T-cell (primary cell): ENCODE measurements around the gene CHGA. TPM values are rescaled to one million over a fixed set of nuclear protein-coding genes. Genes with fewer than 3 reads are reported as not detected.

Source experiments
- ATAC-seq, 4 experiments: fragments of 200-7000 bp in 3 of 4; fragments of 150-1000 bp in 1 of 4; cut with Tn5 transposase; replicated peaks in 1 of 4; 1 replicate in 3 of 4; 2 replicates in 1 of 4; pipeline ENCODE4 v1.10.0; 2021; ENCODE audit warnings: moderate library complexity in 3 of 4, mild to moderate bottlenecking in 2 of 4, moderate number of reproducible peaks in 1 of 4
- CTCF ChIA-PET, 2 donors: fragments of 300-600 bp; sonication (Branson Sonifier 250); formaldehyde crosslinking; loops; one replicate each; lab custom pipeline; 2022; ENCODE audit warnings: antibody characterized with exemption in 2 of 2; lab: Charles Lee
- POLR2A ChIA-PET, 2 donors: fragments of 300-600 bp; sonication (Branson Sonifier 250); formaldehyde crosslinking; loops; one replicate each; lab custom pipeline; 2022; ENCODE audit warnings: antibody characterized with exemption in 2 of 2; lab: Charles Lee
- DNase-seq, 35 experiments: peaks; one replicate each; pipeline versions ENCODE4 v3.0.0 to v3.0.0-alpha.2; 2013 to 2023
- H3K27ac ChIP-seq: one replicate; pipeline ENCODE4 v1.5.1; 2013; ENCODE audit warnings: low read length
- H3K27me3 ChIP-seq, 2 experiments: replicated peaks in 1 of 2; 1 replicate in 1 of 2; 2 replicates in 1 of 2; pipeline versions ENCODE4 v1.6.1 to v1.7.0; 2013; ENCODE audit warnings: low read length in 1 of 2, mixed read lengths in 1 of 2; ENCODE audit not compliant: control insufficient read depth in 2 of 2, insufficient read depth in 2 of 2; ENCODE audit errors: extremely low read depth in 1 of 2
- H3K36me3 ChIP-seq, 2 donors: 1 replicate in 1 of 2; 2 replicates in 1 of 2; pipeline versions ENCODE4 v1.6.1 to v1.7.0; 2013; ENCODE audit warnings: low read length in 1 of 2; ENCODE audit not compliant: control insufficient read depth in 2 of 2, insufficient read depth in 1 of 2; ENCODE audit errors: extremely low read depth in 1 of 2
- H3K4me1 ChIP-seq, 2 experiments: 1 replicate in 1 of 2; 2 replicates in 1 of 2; pipeline versions ENCODE4 v1.6.1 to v1.7.0; 2013; ENCODE audit warnings: low read length in 2 of 2, mixed read lengths in 1 of 2; ENCODE audit not compliant: insufficient read depth in 2 of 2, control insufficient read depth in 1 of 2; ENCODE audit errors: extremely low read depth in 1 of 2
- H3K4me3 ChIP-seq, 2 donors: 1 replicate in 1 of 2; 2 replicates in 1 of 2; pipeline versions ENCODE4 v1.5.1 to v1.7.0; 2013; ENCODE audit warnings: mild to moderate bottlenecking in 2 of 2, low read length in 1 of 2, moderate library complexity in 1 of 2; ENCODE audit not compliant: control insufficient read depth in 1 of 2; ENCODE audit errors: extremely low read depth in 1 of 2
- H3K9me3 ChIP-seq: 2 replicates; pipeline ENCODE4 v1.7.0; 2013
- H3K27ac Mint-ChIP-seq, 2 donors: one replicate each; pipeline ENCODE4 v1.8.0; 2020 to 2021; ENCODE audit warnings: mild to moderate bottlenecking in 2 of 2, mixed read lengths in 2 of 2
- H3K27me3 Mint-ChIP-seq, 2 donors: one replicate each; pipeline ENCODE4 v1.8.0; 2021 to 2022; ENCODE audit warnings: mixed read lengths in 2 of 2
- H3K36me3 Mint-ChIP-seq: one replicate; pipeline ENCODE4 v1.8.0; 2021; ENCODE audit warnings: mixed read lengths
- H3K4me1 Mint-ChIP-seq, 3 donors: one replicate each; pipeline ENCODE4 v1.8.0; 2020 to 2022; ENCODE audit warnings: mixed read lengths in 3 of 3, mild to moderate bottlenecking in 1 of 3
- H3K4me3 Mint-ChIP-seq, 3 donors: one replicate each; pipeline ENCODE4 v1.8.0; 2020 to 2022; ENCODE audit warnings: mild to moderate bottlenecking in 3 of 3, mixed read lengths in 3 of 3, moderate library complexity in 3 of 3
- H3K9me3 Mint-ChIP-seq, 3 donors: one replicate each; pipeline ENCODE4 v1.8.0; 2020 to 2022; ENCODE audit warnings: mixed read lengths in 3 of 3
- WGBS: methylation state at CpG from one replicate; pipeline ENCODE4 v1.1.5; 2013; ENCODE audit warnings: missing lambda C conversion rate; ENCODE audit not compliant: insufficient coverage; 5-methylcytosine and 5-hydroxymethylcytosine counted together
- total RNA-seq, 35 experiments: library from RNA in 6 of 35; stranded (reverse) in 6 of 35; fragments of 120-200 nt in 1 of 35; gene quantifications; one replicate each; pipeline versions ENCODE4 v1.2.1 to v1.2.4 and lab custom pipeline; 2013 to 2026

CHGA gene
- total RNA-seq, 5 donors from 2014 or later (not counting 1 experiment from before 2014, with no cell fraction given), result 0.18 TPM; not detected in 4

DNA sequence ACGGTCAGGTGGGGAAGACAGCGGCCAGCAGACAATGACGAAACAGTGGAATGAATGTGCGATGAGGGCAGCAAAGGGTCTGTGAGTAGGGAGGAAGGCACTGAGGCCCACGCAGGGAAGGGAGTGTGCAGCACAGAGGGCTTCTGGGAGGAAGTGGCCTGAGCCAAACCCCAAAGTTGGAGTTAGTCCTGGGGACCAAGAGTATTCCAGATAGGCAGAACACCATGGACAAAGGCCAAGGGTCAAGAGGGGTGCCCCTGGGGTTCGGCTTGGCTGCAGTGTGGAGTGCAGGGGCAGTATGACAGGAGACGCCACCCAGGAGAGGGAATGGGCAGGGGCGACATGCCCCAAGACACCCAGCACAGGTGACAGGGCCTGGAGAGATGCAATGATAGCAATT lies 58.8 kb downstream of the CHGA start:
- POLR2A ChIA-PET, result no interaction called here
- H3K9me3 Mint-ChIP-seq, result peaks cover 15 to 38% (median 15%) of the 10 kb centered on the region in 3 donors
- H3K27ac Mint-ChIP-seq, result no peak overlapping the region
- no peaks in the 10 kb centered on the region for H3K27me3 Mint-ChIP-seq
- ATAC-seq, result no peak
- H3K27ac ChIP-seq, result no peak overlapping the region
- CTCF ChIA-PET, result no interaction called here
- H3K4me3 ChIP-seq, result no peak overlapping the region
- no peaks in the 10 kb centered on the region for H3K4me1 Mint-ChIP-seq
- WGBS, result 100% methylated on average over 6 of the region's 8 CpGs
- DNase-seq, result no peak
- no peaks in the 10 kb centered on the region for H3K4me1 ChIP-seq
- peaks cover 85% of the 10 kb centered on the region for H3K36me3 Mint-ChIP-seq
- H3K36me3 ChIP-seq, result peaks cover 12 to 20% of the 10 kb centered on the region in 2 donors
- H3K27me3 ChIP-seq, result no peaks in the 10 kb centered on the region
- H3K9me3 ChIP-seq, result no peaks in the 10 kb centered on the region
- H3K4me3 Mint-ChIP-seq, result no peak overlapping the region

- POLR2A ChIA-PET, result no interaction called here
- WGBS, result 91% methylated on average over 8 of the region's 8 CpGs
- Histone ChIP-seq H3K9me3 (no peaks in the 10 kb centered on the region), H3K27me3 (no peaks in the 10 kb centered on the region), H3K27ac (no peak overlapping the region), H3K4me1 (no peaks in the 10 kb centered on the region), H3K4me3 (no peak overlapping the region), H3K36me3 (peaks cover 4 to 24% of the 10 kb centered on the region in 2 donors)
- no peaks in the 10 kb centered on the region for H3K27me3 Mint-ChIP-seq
- H3K4me1 Mint-ChIP-seq, result no peaks in the 10 kb centered on the region
- H3K4me3 Mint-ChIP-seq, result no peak overlapping the region
- peaks cover 10 to 27% (median 10%) of the 10 kb centered on the region in 3 donors for H3K9me3 Mint-ChIP-seq
- CTCF ChIA-PET, result interaction anchor here in 1 of 2 donors (1.1 kb wide), 1 partner anchor 19 kb away, joined by 3 read pairs; no protein-coding TSS in a partner anchor
- DNase-seq (no peak), ATAC-seq (no peak)
- peaks cover 73% of the 10 kb centered on the region for H3K36me3 Mint-ChIP-seq
- no peak overlapping the region for H3K27ac Mint-ChIP-seq
These were observed 60.0 kb downstream of the CHGA start for GRCh38 chr14:92982956-92983355.

- Histone ChIP-seq H3K36me3 (peaks cover 4 to 20% of the 10 kb centered on the region in 2 donors), H3K27ac (no peak overlapping the region), H3K9me3 (no peaks in the 10 kb centered on the region), H3K4me3 (no peak overlapping the region), H3K4me1 (no peaks in the 10 kb centered on the region), H3K27me3 (no peaks in the 10 kb centered on the region)
- H3K27ac Mint-ChIP-seq, result no peak overlapping the region
- DNase-seq (no peak), ATAC-seq (no peak)
- H3K4me1 Mint-ChIP-seq, result no peaks in the 10 kb centered on the region
- H3K4me3 Mint-ChIP-seq, result no peak overlapping the region
- peaks cover 4 to 17% (median 8%) of the 10 kb centered on the region in 3 donors for H3K9me3 Mint-ChIP-seq
- CTCF ChIA-PET, result no interaction called here
- POLR2A ChIA-PET, result no interaction called here
- whole genome bisulfite sequencing, result no CpG with 5 or more reads among the region's 5 CpGs
- peaks cover 65% of the 10 kb centered on the region for H3K36me3 Mint-ChIP-seq
- no peaks in the 10 kb centered on the region for H3K27me3 Mint-ChIP-seq
These were observed 61.3 kb downstream of the CHGA start for GRCh38 chr14:92984082-92984788.

Other genes with a start within 250 kb of the CHGA start
- gene LGMN, start 174.5 kb upstream of the CHGA start, total RNA-seq, result 10 to 100 TPM in 2 of 5 donors, 1 to 10 TPM in 3; 6.1 to 11.1 (median 8.8) TPM
- gene GOLGA5, start 128.8 kb upstream of the CHGA start, total RNA-seq, result 10 to 100 TPM; 14.1 to 24.3 (median 21.5) TPM
- 10 to 100 TPM; 28.0 to 43.0 (median 39.5) TPM for gene ITPK1, start 192.8 kb downstream of the CHGA start, total RNA-seq